Neutrophil (primary cell): ENCODE results near the gene KLHL5.

Experiments used
- H3K27ac ChIP-seq: fragments of 200-600 bp; sonication (generic); 2 replicates; pipeline ENCODE4 v1.5.1; 2016; ENCODE audit warnings: mild to moderate bottlenecking, moderate library complexity
- H3K27me3 ChIP-seq: fragments of 200-600 bp; sonication (generic); 2 replicates; pipeline ENCODE4 v1.6.0; 2016; ENCODE audit warnings: mild to moderate bottlenecking
- H3K36me3 ChIP-seq: fragments of 200-600 bp; sonication (generic); 2 replicates; pipeline ENCODE4 v1.5.1; 2017
- H3K4me1 ChIP-seq, 2 experiments: fragments of 200-600 bp in 1 of 2; sonication (generic) in 1 of 2; 1 replicate in 1 of 2; 2 replicates in 1 of 2; pipeline versions ENCODE4 v1.5.1 to v1.6.1; 2013 to 2016; ENCODE audit warnings: low read depth in 1 of 2, low read length in 1 of 2, mild to moderate bottlenecking in 1 of 2, moderate library complexity in 1 of 2; ENCODE audit not compliant: control insufficient read depth in 1 of 2, insufficient read depth in 1 of 2
- H3K4me3 ChIP-seq, 2 experiments: fragments of 200-600 bp in 1 of 2; sonication (generic) in 1 of 2; 1 replicate in 1 of 2; 2 replicates in 1 of 2; pipeline ENCODE4 v1.5.1; 2013 to 2016; ENCODE audit warnings: low read depth in 1 of 2, low read length in 1 of 2, mild to moderate bottlenecking in 1 of 2, moderate library complexity in 1 of 2
- H3K9me3 ChIP-seq: fragments of 200-600 bp; sonication (generic); 2 replicates; pipeline ENCODE4 v1.5.1; 2016
- TF ChIP-seq, protein P1 (sequence below): fragments of 200-600 bp; sonication (generic); IDR thresholded peaks from 2 replicates; pipeline ENCODE4 v1.5.1; 2016; ENCODE audit warnings: antibody characterized with exemption

Gene KLHL5

DNA sequence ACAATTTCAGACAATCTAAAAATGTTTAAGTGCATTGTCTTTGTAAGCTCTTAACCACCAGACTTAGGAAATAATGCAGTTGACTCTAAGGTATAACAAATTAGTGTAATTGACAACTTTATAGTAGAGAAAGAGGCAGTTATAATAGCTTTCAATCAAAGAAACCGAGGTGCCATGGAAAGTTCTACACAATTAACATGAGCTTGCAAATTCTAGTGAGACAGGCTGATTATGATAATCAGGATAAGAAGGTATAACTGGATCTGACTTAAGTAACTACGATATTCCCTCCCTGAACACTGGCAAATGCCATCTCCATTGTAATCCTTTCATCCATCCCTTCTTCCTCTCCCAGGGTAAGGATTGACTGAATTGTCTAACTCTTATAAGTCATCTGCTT, 11.4 kb upstream of the KLHL5 start:
- H3K27ac ChIP-seq: no peak overlapping the region
- peaks cover 2 to 11% of the 10 kb centered on the region in 2 experiments for H3K4me1 ChIP-seq
- no peaks in the 10 kb centered on the region for H3K36me3 ChIP-seq
- H3K4me3 ChIP-seq: no peak overlapping the region
- TF ChIP-seq, protein P1, sequence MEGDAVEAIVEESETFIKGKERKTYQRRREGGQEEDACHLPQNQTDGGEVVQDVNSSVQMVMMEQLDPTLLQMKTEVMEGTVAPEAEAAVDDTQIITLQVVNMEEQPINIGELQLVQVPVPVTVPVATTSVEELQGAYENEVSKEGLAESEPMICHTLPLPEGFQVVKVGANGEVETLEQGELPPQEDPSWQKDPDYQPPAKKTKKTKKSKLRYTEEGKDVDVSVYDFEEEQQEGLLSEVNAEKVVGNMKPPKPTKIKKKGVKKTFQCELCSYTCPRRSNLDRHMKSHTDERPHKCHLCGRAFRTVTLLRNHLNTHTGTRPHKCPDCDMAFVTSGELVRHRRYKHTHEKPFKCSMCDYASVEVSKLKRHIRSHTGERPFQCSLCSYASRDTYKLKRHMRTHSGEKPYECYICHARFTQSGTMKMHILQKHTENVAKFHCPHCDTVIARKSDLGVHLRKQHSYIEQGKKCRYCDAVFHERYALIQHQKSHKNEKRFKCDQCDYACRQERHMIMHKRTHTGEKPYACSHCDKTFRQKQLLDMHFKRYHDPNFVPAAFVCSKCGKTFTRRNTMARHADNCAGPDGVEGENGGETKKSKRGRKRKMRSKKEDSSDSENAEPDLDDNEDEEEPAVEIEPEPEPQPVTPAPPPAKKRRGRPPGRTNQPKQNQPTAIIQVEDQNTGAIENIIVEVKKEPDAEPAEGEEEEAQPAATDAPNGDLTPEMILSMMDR: no peak
- no peaks in the 10 kb centered on the region for H3K9me3 ChIP-seq
- H3K27me3 ChIP-seq: peaks cover 2% of the 10 kb centered on the region

DNA sequence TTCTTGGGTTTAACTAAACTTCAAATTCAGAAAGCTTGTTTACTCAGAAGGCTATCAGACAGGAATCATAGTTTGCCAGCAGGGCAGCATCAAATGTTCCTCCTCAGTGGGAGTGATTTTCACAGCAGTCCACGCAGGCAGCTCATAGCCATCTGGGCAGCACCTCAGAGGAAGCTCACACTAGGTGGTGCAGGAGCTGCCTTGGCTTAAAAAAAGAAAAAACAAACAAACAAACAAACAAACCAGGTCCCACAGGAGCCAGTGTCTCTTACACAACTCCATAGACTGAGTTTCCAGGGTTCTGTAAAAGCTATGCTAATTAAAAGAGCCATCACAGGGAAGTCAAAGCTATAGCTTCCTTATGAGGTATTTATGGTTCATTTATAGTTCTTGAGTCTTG, 10.5 kb upstream of the KLHL5 start:
- H3K27ac ChIP-seq: no peak overlapping the region
- no peaks in the 10 kb centered on the region for H3K27me3 ChIP-seq
- no peaks in the 10 kb centered on the region for H3K36me3 ChIP-seq
- TF ChIP-seq, protein P1: no peak
- H3K4me1 ChIP-seq: peaks cover 0 to 2% of the 10 kb centered on the region in 2 experiments
- no peak overlapping the region for H3K4me3 ChIP-seq
- no peaks in the 10 kb centered on the region for H3K9me3 ChIP-seq

DNA sequence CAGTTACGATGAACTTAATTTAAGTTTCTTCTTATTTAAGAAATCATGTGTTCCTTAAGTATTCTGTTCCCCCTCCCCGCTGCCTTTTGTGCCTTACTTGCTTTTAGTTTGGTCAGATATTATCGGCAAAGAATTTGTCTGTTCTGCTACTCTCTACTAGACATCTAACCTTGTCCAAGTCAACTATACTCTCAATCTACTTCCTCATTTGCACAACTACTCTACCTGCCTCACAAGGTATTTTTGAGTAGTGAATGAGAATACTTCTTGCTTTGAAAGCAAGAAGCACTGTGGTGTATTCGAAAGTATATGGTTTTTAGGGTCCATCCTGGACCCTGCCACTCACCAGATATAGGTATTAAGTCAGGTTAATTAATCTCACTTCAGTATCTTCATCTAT, 8.0 kb upstream of the KLHL5 start:
- TF ChIP-seq, protein P1: no peak
- H3K4me1 ChIP-seq: no peaks in the 10 kb centered on the region
- H3K9me3 ChIP-seq: no peaks in the 10 kb centered on the region
- H3K4me3 ChIP-seq: no peak overlapping the region
- H3K27me3 ChIP-seq: no peaks in the 10 kb centered on the region
- H3K36me3 ChIP-seq: no peaks in the 10 kb centered on the region
- H3K27ac ChIP-seq: no peak overlapping the region

DNA sequence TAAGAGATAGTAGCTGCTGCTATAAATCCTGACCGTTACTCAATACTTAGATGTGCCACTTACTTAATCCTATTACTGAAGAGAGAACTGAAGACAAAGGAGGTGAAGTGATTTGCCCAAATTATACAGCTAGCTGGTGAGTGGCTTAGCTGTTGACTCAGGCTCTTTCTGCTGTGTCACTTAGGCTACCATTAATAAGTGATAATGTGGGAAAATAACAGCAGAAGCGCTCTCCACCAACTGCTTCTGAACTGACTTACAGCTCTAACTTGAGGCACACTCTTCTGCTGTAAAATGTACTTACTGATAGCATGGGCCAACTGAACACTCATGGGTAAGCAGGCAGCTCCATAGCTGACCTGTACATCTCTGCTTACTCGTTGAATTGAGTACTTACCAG, 7.5 kb upstream of the KLHL5 start:
- no peaks in the 10 kb centered on the region for H3K27me3 ChIP-seq
- no peaks in the 10 kb centered on the region for H3K4me1 ChIP-seq
- no peaks in the 10 kb centered on the region for H3K9me3 ChIP-seq
- TF ChIP-seq, protein P1: no peak
- H3K36me3 ChIP-seq: no peaks in the 10 kb centered on the region
- H3K27ac ChIP-seq: no peak overlapping the region
- H3K4me3 ChIP-seq: no peak overlapping the region

DNA sequence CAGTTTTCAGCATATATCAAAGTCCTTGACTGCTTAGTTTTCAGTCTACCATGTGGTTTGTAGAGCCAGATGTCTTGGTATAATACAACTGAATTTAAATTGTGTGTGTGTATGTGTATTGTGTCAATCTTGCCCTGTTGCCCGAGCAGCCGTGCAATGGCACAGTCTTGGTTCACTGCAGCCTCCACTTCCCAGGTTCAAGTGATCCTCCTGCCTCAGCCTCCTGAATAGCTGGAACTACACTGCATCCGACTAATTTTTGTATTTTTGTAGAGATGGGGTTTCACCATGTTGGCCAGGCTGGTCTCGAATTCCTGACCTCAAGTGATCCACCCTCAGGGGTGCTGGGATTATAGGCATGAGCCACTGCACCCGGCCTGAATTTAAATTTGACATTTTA, 6.0 kb upstream of the KLHL5 start:
- Histone ChIP-seq H3K4me3 (no peak overlapping the region), H3K4me1 (no peaks in the 10 kb centered on the region), H3K36me3 (no peaks in the 10 kb centered on the region), H3K27ac (no peak overlapping the region), H3K9me3 (no peaks in the 10 kb centered on the region), H3K27me3 (no peaks in the 10 kb centered on the region)
- TF ChIP-seq, protein P1: no peak

DNA sequence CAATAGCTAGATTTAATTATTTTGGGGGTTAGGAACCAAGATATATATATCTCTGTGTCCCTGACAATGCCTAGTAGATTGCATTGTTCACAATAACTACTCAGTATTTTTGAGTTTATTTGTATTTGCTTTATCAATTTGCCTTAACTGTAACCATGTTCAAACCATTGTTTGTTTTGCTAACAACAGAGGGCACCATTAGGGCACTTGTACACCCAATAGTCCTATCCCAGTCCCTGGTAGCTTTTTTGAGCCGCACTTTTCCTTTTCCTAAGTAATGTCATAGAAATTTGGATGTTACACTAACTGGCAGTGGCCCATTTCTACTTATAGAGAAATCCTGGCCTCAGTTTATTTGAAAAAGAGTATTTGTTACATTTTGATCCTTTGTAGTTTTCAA, 575 bp upstream of the KLHL5 start:
- Histone ChIP-seq H3K4me3 (no peak overlapping the region), H3K9me3 (no peaks in the 10 kb centered on the region), H3K27me3 (no peaks in the 10 kb centered on the region), H3K27ac (no peak overlapping the region), H3K4me1 (no peaks in the 10 kb centered on the region), H3K36me3 (no peaks in the 10 kb centered on the region)
- TF ChIP-seq, protein P1: no peak
